Neutrophil (primary cell): ENCODE data around the gene APP.

Experiments
- H3K27ac ChIP-seq: fragments of 200-600 bp; sonication (generic); 2 replicates; pipeline ENCODE4 v1.5.1; 2016; ENCODE audit warnings: mild to moderate bottlenecking, moderate library complexity
- H3K27me3 ChIP-seq: fragments of 200-600 bp; sonication (generic); 2 replicates; pipeline ENCODE4 v1.6.0; 2016; ENCODE audit warnings: mild to moderate bottlenecking
- H3K36me3 ChIP-seq: fragments of 200-600 bp; sonication (generic); 2 replicates; pipeline ENCODE4 v1.5.1; 2017
- H3K4me1 ChIP-seq, 2 experiments: fragments of 200-600 bp in 1 of 2; sonication (generic) in 1 of 2; 1 replicate in 1 of 2; 2 replicates in 1 of 2; pipeline versions ENCODE4 v1.5.1 to v1.6.1; 2013 to 2016; ENCODE audit warnings: low read depth in 1 of 2, low read length in 1 of 2, mild to moderate bottlenecking in 1 of 2, moderate library complexity in 1 of 2; ENCODE audit not compliant: control insufficient read depth in 1 of 2, insufficient read depth in 1 of 2
- H3K4me3 ChIP-seq, 2 experiments: fragments of 200-600 bp in 1 of 2; sonication (generic) in 1 of 2; 1 replicate in 1 of 2; 2 replicates in 1 of 2; pipeline ENCODE4 v1.5.1; 2013 to 2016; ENCODE audit warnings: low read depth in 1 of 2, low read length in 1 of 2, mild to moderate bottlenecking in 1 of 2, moderate library complexity in 1 of 2
- H3K9me3 ChIP-seq: fragments of 200-600 bp; sonication (generic); 2 replicates; pipeline ENCODE4 v1.5.1; 2016
- TF ChIP-seq, protein P1 (sequence below): fragments of 200-600 bp; sonication (generic); IDR thresholded peaks from 2 replicates; pipeline ENCODE4 v1.5.1; 2016; ENCODE audit warnings: antibody characterized with exemption

The APP gene

DNA sequence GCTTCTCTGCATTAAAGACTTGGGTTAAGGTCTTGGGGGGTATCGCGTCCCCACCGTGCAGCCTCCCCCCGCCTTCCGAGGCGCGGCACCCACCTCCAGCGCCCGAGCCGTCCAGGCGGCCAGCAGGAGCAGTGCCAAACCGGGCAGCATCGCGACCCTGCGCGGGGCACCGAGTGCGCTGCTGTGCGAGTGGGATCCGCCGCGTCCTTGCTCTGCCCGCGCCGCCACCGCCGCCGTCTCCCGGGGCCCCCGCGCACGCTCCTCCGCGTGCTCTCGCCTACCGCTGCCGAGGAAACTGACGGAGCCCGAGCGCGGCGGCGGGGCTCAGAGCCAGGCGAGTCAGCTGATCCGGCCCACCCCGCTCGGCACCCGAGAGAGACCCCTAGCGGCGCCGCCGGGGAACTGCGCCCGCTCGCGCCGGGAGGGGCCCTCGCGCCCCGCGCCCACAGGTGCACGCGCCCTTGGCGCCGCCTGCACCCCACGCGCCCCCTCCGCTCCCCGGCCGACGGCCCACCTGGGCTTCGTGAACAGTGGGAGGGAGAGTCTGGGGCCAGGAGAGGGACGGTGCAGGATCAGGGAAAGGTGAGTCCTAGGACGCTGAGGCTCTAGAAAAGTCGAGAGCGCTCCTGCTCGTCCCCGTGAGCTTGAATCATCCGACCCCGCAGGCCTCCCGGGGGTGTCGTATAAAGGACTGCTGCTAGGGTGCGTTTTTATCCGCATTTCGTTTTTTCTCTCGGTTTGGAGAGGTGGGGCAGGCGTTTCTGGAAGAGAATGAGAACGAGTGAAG is at the start of gene APP:
TSS of gene APP (minus strand) at position 300 of the 787 bp plus-strand sequence. CDS start at position 150, 150 bp downstream.
- H3K4me1 ChIP-seq, result peaks cover 40 to 51% of the 10 kb centered on the region in 2 experiments

GRCh38 chr21:26212220-26212619 is 41.6 kb upstream of the APP start:
- Histone ChIP-seq H3K4me1 (no peaks in the 10 kb centered on the region), H3K9me3 (no peaks in the 10 kb centered on the region), H3K36me3 (no peaks in the 10 kb centered on the region), H3K27ac (no peak overlapping the region), H3K4me3 (no peak overlapping the region), H3K27me3 (no peaks in the 10 kb centered on the region)
- TF ChIP-seq, protein P1, sequence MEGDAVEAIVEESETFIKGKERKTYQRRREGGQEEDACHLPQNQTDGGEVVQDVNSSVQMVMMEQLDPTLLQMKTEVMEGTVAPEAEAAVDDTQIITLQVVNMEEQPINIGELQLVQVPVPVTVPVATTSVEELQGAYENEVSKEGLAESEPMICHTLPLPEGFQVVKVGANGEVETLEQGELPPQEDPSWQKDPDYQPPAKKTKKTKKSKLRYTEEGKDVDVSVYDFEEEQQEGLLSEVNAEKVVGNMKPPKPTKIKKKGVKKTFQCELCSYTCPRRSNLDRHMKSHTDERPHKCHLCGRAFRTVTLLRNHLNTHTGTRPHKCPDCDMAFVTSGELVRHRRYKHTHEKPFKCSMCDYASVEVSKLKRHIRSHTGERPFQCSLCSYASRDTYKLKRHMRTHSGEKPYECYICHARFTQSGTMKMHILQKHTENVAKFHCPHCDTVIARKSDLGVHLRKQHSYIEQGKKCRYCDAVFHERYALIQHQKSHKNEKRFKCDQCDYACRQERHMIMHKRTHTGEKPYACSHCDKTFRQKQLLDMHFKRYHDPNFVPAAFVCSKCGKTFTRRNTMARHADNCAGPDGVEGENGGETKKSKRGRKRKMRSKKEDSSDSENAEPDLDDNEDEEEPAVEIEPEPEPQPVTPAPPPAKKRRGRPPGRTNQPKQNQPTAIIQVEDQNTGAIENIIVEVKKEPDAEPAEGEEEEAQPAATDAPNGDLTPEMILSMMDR, result no peak

More for the DNA sequence above, at the start of gene APP:
- peak within 1 kb of the TSS; percentile 87 to 91 for H3K4me3 ChIP-seq
- peak within 1 kb of the TSS; percentile 78 for H3K27ac ChIP-seq
- H3K27me3 ChIP-seq, result no peaks in the 10 kb centered on the region
- no peaks in the 10 kb centered on the region for H3K36me3 ChIP-seq
- TF ChIP-seq, protein P1, result peak; percentile 99
- no peaks in the 10 kb centered on the region for H3K9me3 ChIP-seq

- TF ChIP-seq, protein P1, result no peak
- H3K4me3 ChIP-seq, result no peak overlapping the region
- H3K27ac ChIP-seq, result no peak overlapping the region
- H3K9me3 ChIP-seq, result no peaks in the 10 kb centered on the region
- H3K4me1 ChIP-seq, result no peaks in the 10 kb centered on the region
- no peaks in the 10 kb centered on the region for H3K27me3 ChIP-seq
- H3K36me3 ChIP-seq, result no peaks in the 10 kb centered on the region
These were observed 40.0 kb upstream of the APP start for GRCh38 chr21:26210614-26211013.

DNA sequence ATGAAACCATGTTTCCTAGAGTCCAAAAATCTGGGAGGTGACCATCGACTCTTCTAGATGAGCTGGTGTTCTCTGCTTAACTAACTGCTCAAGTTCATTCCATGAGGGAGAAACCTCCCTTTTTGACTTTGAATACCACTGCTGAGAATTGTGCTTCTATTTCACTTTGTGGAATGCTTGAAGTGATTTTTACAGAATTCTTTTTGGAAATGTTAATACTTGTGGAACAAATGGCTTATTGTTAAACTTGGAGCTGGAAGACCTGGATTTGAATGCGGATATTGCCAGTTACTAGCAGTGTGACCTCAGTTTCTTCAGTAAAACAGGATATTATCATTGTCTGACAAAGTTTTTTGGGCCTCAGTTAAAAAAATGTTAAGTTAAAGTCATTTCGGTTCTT is 36.5 kb upstream of the APP start:
- H3K4me3 ChIP-seq, result no peak overlapping the region
- no peaks in the 10 kb centered on the region for H3K4me1 ChIP-seq
- H3K36me3 ChIP-seq, result no peaks in the 10 kb centered on the region
- H3K27me3 ChIP-seq, result no peaks in the 10 kb centered on the region
- H3K27ac ChIP-seq, result no peak overlapping the region
- no peaks in the 10 kb centered on the region for H3K9me3 ChIP-seq
- TF ChIP-seq, protein P1, result no peak

- Histone ChIP-seq H3K36me3 (no peaks in the 10 kb centered on the region), H3K9me3 (no peaks in the 10 kb centered on the region), H3K4me3 (no peak overlapping the region), H3K27me3 (no peaks in the 10 kb centered on the region), H3K27ac (no peak overlapping the region), H3K4me1 (no peaks in the 10 kb centered on the region)
- TF ChIP-seq, protein P1, result no peak
These were observed 28.9 kb upstream of the APP start for GRCh38 chr21:26199456-26199855.
